Heart right ventricle (tissue), 16 donors: ENCODE results near the gene IHH. TPM values are rescaled to one million over a fixed set of nuclear protein-coding genes. Genes with fewer than 3 reads are reported as not detected.

ENCODE experiments used
- ATAC-seq, 8 donors: fragments of 200-7000 bp; cut with Tn5 transposase; one replicate each; pipeline ENCODE4 v1.9.1; 2020; ENCODE audit warnings: mild to moderate bottlenecking in 8 of 8, moderate library complexity in 8 of 8, moderate number of reproducible peaks in 1 of 8
- DNase-seq, 2 donors: peaks; one replicate each; pipeline ENCODE4 v3.0.0-alpha.2; 2020
- H3K27ac ChIP-seq, 10 donors: fragments of 200-600 bp; sonication (generic) in 2 of 10; one replicate each; pipeline versions ENCODE4 v1.5.0 to v1.8.0; 2020 to 2022; ENCODE audit warnings: mild to moderate bottlenecking in 3 of 10
- H3K27me3 ChIP-seq, 7 donors: fragments of 200-600 bp; one replicate each; pipeline ENCODE4 v1.8.0; 2021 to 2022; ENCODE audit warnings: mild to moderate bottlenecking in 2 of 7
- H3K36me3 ChIP-seq, 9 donors: fragments of 200-600 bp; sonication (generic) in 1 of 9; one replicate each; pipeline versions ENCODE4 v1.5.0 to v1.8.0; 2020 to 2022; ENCODE audit warnings: mild to moderate bottlenecking in 2 of 9
- H3K4me1 ChIP-seq, 9 donors: fragments of 200-600 bp; sonication (generic) in 1 of 9; one replicate each; pipeline versions ENCODE4 v1.5.0 to v1.8.0; 2020 to 2022; ENCODE audit warnings: mild to moderate bottlenecking in 4 of 9
- H3K4me3 ChIP-seq, 10 donors: fragments of 200-600 bp; sonication (generic) in 2 of 10; one replicate each; pipeline versions ENCODE4 v1.5.0 to v1.8.0; 2020 to 2022; ENCODE audit warnings: mild to moderate bottlenecking in 7 of 10, moderate library complexity in 2 of 10
- H3K9me3 ChIP-seq, 11 donors: fragments of 200-600 bp in 10 of 11; sonication (generic) in 2 of 11; one replicate each; pipeline versions ENCODE4 v1.5.0 to v1.8.0; 2013 to 2022; ENCODE audit warnings: mild to moderate bottlenecking in 2 of 11, control low read depth in 1 of 11, moderate library complexity in 1 of 11
- WGBS, 2 donors: extraction: QIAGEN DNeasy Blood & Tissue Kit; methylation state at CpG; one replicate each; pipeline ENCODE4 v1.1.7; 2013; ENCODE audit warnings: inconsistent platforms in 1 of 2; 5-methylcytosine and 5-hydroxymethylcytosine counted together
- intact Hi-C, 10 donors: fragments of 100-400 bp; cut with DNase I; formaldehyde crosslinking; loops; one replicate each; pipeline versions ENCODE4 v1.11.1 to v1.14.2; 2022
- polyA plus RNA-seq, 2 donors: library from polyadenylated mRNA; stranded (reverse); fragments of 200-250 nt; gene quantifications; one replicate each; pipeline ENCODE4 v1.2.3, GENCODE V29; 2013
- total RNA-seq, 10 donors: library from RNA; stranded (reverse); fragmentation: NEBNext Ultra II Directional in 3 of 10; extraction: Animal tissue kit (Norgen Biotek cat#: 25700) in 3 of 10; gene quantifications; one replicate each; pipeline versions ENCODE4 v1.2.1 to v1.2.4, GENCODE V29; 2021 to 2023
- TF ChIP-seq, protein P1 (sequence below), 9 donors: fragments of 200-600 bp; sonication (generic) in 2 of 9; IDR thresholded peaks; one replicate each; pipeline versions ENCODE4 v1.5.0 to v1.8.0; 2021 to 2022; ENCODE audit warnings: antibody characterized with exemption in 9 of 9, mild to moderate bottlenecking in 5 of 9, moderate library complexity in 1 of 9
- donor health status: Arrhythmogenic right ventricular cardiomyopathy.
- donor health status: ischemic (EF 13 %, LVEDD 7.1; RV severe dilation, severe dysfunction).
- donor health status: healthy with polysubstance abuse.
- donor health status: DM: no; HTN: yes; CAD: no.
- donor health status: DM: no; HTN: no; CAD: no.
- donor health status: ischemic (EF 25% LVEDD 6.9; RV normal size, moderate dysfunction).
- donor health status: ischemic (EF 25% LVEDD 5.7; RV mildly dilated, moderate dysfunction).
- donor health status: healthy.
- donor health status: DM: yes; HTN: yes; CAD: no.
- donor health status: Ischemic cardiomyopathy.
- donor health status: ischemic (EF 35%, LVEDD 5.7; RV mildly dilated, moderate dysfunction).
- donor health status: nonischemic (EF 11% LVEDD 7.7; RV severe dilation, severe dysfunction).
- donor health status: DM: yes; HTN: yes; CAD: no.
- donor health status: PGD.
- donor health status: ischemic (EF 29% LVEDD 5.4; RV normal size, mild dysfunction).
- donor health status: nonischemic (EF 23%, LVEDD 6.1; RV moderate dilation, normal function).

Gene IHH
- total and polyA plus RNA-seq, 12 donors, result 0.03 to 0.16 TPM; not detected in 10

DNA sequence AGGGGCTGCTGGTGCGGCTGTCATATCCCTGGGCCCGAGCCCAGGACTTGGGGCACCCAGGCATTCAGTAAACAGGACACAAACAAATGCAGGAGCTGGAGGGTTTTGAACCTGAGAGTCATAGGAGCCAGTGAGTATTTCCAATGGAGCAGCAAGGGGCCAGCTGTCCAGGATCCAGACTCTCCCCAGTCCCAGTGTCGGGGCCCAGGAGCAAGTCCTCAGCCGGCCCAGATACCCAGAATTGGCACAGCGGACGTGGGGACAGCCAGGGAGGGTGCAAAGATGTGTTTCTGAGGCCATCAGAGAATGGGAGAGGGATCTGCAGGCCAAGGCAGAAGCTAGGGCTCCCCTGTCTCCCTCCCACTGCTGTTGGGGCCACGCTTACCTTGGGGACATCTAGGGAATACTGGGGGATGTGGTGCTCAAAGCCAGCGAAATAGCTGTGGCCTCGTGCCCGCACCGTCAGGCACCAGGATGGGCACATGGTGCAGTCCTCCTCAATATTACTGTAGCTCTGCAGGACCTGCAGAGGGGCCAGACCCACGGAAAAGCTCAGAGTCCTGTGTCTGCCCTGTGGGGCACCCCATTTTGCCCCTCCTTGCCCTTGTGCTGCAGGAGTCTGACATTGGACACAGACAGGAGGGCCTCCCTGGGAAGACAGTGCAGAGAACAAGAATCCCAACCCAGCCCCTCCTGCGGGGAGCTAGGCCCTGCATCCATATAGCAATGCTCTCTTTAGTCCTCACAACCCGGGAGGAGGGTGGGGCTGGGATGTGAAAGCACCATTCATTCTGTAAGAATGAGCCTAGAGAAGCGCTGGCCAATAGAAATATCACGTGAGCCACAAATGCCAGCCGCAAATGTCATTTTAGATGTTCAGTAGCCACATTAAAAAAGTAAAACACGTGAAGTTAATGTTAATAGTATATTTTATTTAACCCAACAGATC lies 34.8 kb downstream of the IHH start:
- no peak overlapping the region for H3K27ac ChIP-seq

DNA sequence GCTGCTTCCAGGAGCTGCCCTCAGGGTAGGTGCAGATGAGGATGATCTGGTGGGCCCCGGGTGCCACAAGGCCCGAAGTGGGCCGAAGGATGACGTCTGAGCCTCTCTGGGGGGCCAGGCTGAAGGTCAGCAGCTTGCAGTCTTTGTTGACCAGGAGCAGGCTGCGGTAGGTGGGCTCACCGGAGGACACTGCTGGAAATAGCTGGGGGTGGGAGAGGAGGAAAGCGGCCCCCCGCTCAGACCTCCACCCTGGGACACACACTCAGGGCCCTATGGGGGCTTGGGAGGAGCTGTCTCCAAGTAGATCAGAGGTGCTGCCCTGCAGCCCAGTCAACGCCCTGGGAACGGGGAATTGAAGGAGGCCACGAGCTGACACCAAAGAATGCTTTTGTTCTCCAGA lies 36.7 kb downstream of the IHH start:
- no peak overlapping the region for H3K27ac ChIP-seq
- TF ChIP-seq, protein P1, sequence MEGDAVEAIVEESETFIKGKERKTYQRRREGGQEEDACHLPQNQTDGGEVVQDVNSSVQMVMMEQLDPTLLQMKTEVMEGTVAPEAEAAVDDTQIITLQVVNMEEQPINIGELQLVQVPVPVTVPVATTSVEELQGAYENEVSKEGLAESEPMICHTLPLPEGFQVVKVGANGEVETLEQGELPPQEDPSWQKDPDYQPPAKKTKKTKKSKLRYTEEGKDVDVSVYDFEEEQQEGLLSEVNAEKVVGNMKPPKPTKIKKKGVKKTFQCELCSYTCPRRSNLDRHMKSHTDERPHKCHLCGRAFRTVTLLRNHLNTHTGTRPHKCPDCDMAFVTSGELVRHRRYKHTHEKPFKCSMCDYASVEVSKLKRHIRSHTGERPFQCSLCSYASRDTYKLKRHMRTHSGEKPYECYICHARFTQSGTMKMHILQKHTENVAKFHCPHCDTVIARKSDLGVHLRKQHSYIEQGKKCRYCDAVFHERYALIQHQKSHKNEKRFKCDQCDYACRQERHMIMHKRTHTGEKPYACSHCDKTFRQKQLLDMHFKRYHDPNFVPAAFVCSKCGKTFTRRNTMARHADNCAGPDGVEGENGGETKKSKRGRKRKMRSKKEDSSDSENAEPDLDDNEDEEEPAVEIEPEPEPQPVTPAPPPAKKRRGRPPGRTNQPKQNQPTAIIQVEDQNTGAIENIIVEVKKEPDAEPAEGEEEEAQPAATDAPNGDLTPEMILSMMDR (IDR thresholded peaks at IDR 0.05), result no peak
- H3K27me3 ChIP-seq, result peaks cover 0 to 30% (median 7%) of the 10 kb centered on the region in 7 donors
- no peaks in the 10 kb centered on the region for H3K4me1 ChIP-seq
- intact Hi-C loops, result loop anchor here in 1 of 10 donors (10.0 kb wide), 1 partner anchor 131 kb away; no protein-coding TSS in a partner anchor
- ATAC-seq, result no peak
- 68 to 73% methylated on average over 11 of the region's 11 CpGs for WGBS, 2 donors
- no peak overlapping the region for H3K4me3 ChIP-seq
- H3K36me3 ChIP-seq, result no peaks in the 10 kb centered on the region
- no peak for DNase-seq
- no peaks in the 10 kb centered on the region for H3K9me3 ChIP-seq

More for the DNA sequence above, 34.8 kb downstream of the IHH start:
- Histone ChIP-seq H3K9me3 (no peaks in the 10 kb centered on the region), H3K4me1 (no peaks in the 10 kb centered on the region), H3K4me3 (no peak overlapping the region), H3K36me3 (no peaks in the 10 kb centered on the region), H3K27me3 (peaks cover 0 to 40% (median 20%) of the 10 kb centered on the region in 7 donors)
- intact Hi-C loops, result loop anchor here in 1 of 10 donors (10.0 kb wide), 1 partner anchor 129 kb away; no protein-coding TSS in a partner anchor
- DNase-seq, result no peak
- no peak for ATAC-seq
- TF ChIP-seq, protein P1 (IDR thresholded peaks at IDR 0.05), result no peak
- WGBS, 2 donors, result 81 to 86% methylated on average over 18 of the region's 18 CpGs

DNA sequence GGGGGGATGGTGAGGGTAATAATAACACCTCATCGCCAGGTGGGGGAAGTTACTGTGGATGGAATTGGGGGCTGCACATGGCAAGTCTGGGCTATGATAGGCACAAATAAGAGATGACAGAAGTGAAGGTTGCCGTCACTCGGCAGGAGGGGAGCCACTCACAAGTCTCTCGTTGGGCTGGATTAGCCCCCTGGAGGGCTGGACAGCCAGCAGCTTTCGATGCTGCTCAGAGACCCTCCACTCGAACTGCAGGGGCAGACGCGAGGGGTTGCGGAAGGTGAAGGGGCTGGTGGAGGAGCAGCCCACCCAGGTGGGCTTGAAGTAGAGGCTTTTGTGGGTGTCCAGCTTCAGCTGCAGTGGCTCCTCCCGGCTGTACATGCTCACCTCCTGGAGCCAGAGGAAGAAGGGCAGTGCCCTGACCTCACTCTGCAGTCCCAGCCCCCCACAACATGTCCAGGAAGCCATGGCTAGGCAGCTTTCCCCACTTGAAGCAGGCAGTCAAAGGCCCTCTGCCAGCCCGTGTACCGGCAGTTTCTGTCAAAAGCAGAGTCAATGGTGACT lies 37.6 kb downstream of the IHH start:
- WGBS, 2 donors, result 72 to 73% methylated on average over 12 of the region's 12 CpGs
- no peak overlapping the region for H3K4me3 ChIP-seq

DNA sequence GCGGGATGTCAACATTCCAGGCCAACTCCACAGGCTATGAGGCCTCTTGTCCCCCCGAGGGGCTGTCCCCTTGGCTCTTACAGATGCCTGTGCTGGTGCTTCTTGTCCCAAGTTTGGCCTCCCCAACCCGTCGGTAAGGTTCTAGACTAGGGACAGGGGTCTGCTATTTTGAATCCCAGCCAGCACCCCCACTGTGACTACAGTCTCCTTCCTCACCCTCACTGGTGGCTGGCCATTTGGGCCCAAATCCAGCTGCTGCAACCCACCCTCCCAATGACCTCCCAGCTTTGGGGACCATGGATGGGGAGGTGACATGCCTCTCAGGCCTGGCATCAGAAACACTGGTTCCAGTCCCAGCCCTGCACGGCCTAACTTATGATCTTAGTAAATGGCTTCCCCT lies 38.1 kb downstream of the IHH start:
- Histone ChIP-seq H3K9me3 (no peaks in the 10 kb centered on the region), H3K27me3 (peaks cover 0 to 42% (median 6%) of the 10 kb centered on the region in 7 donors), H3K4me1 (no peaks in the 10 kb centered on the region), H3K27ac (no peak overlapping the region), H3K36me3 (no peaks in the 10 kb centered on the region), H3K4me3 (no peak overlapping the region)
- intact Hi-C loops, result loop anchor here in 1 of 10 donors (10.0 kb wide), 1 partner anchor 132 kb away; no protein-coding TSS in a partner anchor
- TF ChIP-seq, protein P1 (IDR thresholded peaks at IDR 0.05), result no peak
- 80 to 86% methylated on average over 5 of the region's 5 CpGs for WGBS, 2 donors
- ATAC-seq (no peak), DNase-seq (no peak)

More for the DNA sequence above, 37.6 kb downstream of the IHH start:
- Histone ChIP-seq H3K4me1 (no peaks in the 10 kb centered on the region), H3K27ac (no peak overlapping the region), H3K36me3 (no peaks in the 10 kb centered on the region), H3K9me3 (no peaks in the 10 kb centered on the region), H3K27me3 (peaks cover 0 to 37% (median 8%) of the 10 kb centered on the region in 7 donors)
- ATAC-seq, result no peak
- intact Hi-C loops, result loop anchor here in 1 of 10 donors (10.0 kb wide), 1 partner anchor 132 kb away; no protein-coding TSS in a partner anchor
- TF ChIP-seq, protein P1 (IDR thresholded peaks at IDR 0.05), result no peak
- no peak for DNase-seq
